ENCODE measurements around the gene MTARC1. TPM values are rescaled to one million over a fixed set of nuclear protein-coding genes. Genes with fewer than 3 reads are reported as not detected.

MTARC1 gene
- polyA plus RNA-seq, 3 donors = 18.2 to 325 (median 136) TPM

GRCh38 chr1:220797044-220797443, 10.3 kb downstream of the MTARC1 start:
- no peak overlapping the region for H3K27ac ChIP-seq (ENCODE audit: low read depth, low read length)

- H3K27ac ChIP-seq (ENCODE audit: low read depth, low read length) = no peak overlapping the region
- 95 to 96% (median 96%) methylated on average over 3 of the region's 3 CpGs for WGBS, 3 donors
These were observed 10.8 kb downstream of the MTARC1 start for GRCh38 chr1:220797553-220797952.

GRCh38 chr1:220798338-220798737, 11.6 kb downstream of the MTARC1 start:
- no peak overlapping the region for H3K27ac ChIP-seq (ENCODE audit: low read depth, low read length)
- WGBS, 3 donors = 92 to 97% (median 96%) methylated on average over 2 of the region's 2 CpGs

- no peak overlapping the region for H3K27ac ChIP-seq (ENCODE audit: low read depth, low read length)
- 87 to 90% (median 88%) methylated on average over 6 of the region's 6 CpGs for WGBS, 3 donors
These were observed 13.5 kb downstream of the MTARC1 start for GRCh38 chr1:220800262-220800661.

- 71 to 78% (median 76%) methylated on average over 10 of the region's 10 CpGs for WGBS, 3 donors
- no peak overlapping the region for H3K27ac ChIP-seq (ENCODE audit: low read depth, low read length)
These were observed 16.9 kb downstream of the MTARC1 start for GRCh38 chr1:220803401-220804201.

- H3K27ac ChIP-seq (ENCODE audit: low read depth, low read length) = no peak overlapping the region
- WGBS, 3 donors = 75 to 81% (median 80%) methylated on average over 5 of the region's 5 CpGs
These were observed 17.5 kb downstream of the MTARC1 start for GRCh38 chr1:220804202-220804586.

GRCh38 chr1:220806408-220806807, 19.7 kb downstream of the MTARC1 start:
- WGBS, 3 donors = 90 to 95% (median 94%) methylated on average over 4 of the region's 4 CpGs
- H3K27ac ChIP-seq (ENCODE audit: low read depth, low read length) = no peak overlapping the region

- no peak overlapping the region for H3K27ac ChIP-seq (ENCODE audit: low read depth, low read length)
- 78 to 95% (median 83%) methylated on average over 6 of the region's 6 CpGs for WGBS, 3 donors
These were observed 21.0 kb downstream of the MTARC1 start for GRCh38 chr1:220807726-220808125.

GRCh38 chr1:220808345-220809186, 21.9 kb downstream of the MTARC1 start:
- WGBS, 3 donors = 79 to 85% (median 83%) methylated on average over 11 of the region's 11 CpGs
- no peak overlapping the region for H3K27ac ChIP-seq (ENCODE audit: low read depth, low read length)

GRCh38 chr1:220809187-220809550, 22.5 kb downstream of the MTARC1 start:
- no peak overlapping the region for H3K27ac ChIP-seq (ENCODE audit: low read depth, low read length)
- 82 to 91% (median 88%) methylated on average over 6 of the region's 6 CpGs for WGBS, 3 donors

- 79 to 85% (median 83%) methylated on average over 8 of the region's 8 CpGs for WGBS, 3 donors
- no peak overlapping the region for H3K27ac ChIP-seq (ENCODE audit: low read depth, low read length)
These were observed 23.0 kb downstream of the MTARC1 start for GRCh38 chr1:220809704-220810103.

GRCh38 chr1:220810179-220810653, 23.5 kb downstream of the MTARC1 start:
- H3K27ac ChIP-seq (ENCODE audit: low read depth, low read length) = no peak overlapping the region
- WGBS, 3 donors = 13 to 15% (median 14%) methylated on average over 20 of the region's 20 CpGs

- no peak overlapping the region for H3K27ac ChIP-seq (ENCODE audit: low read depth, low read length)
- 70 to 92% (median 90%) methylated on average over 2 of the region's 2 CpGs for WGBS, 3 donors
These were observed 24.2 kb downstream of the MTARC1 start for GRCh38 chr1:220810963-220811362.

- 87 to 93% (median 90%) methylated on average over 5 of the region's 5 CpGs for WGBS, 3 donors
These were observed 25.0 kb downstream of the MTARC1 start for GRCh38 chr1:220811695-220812094.

GRCh38 chr1:220812308-220812707, 25.6 kb downstream of the MTARC1 start:
- no peak overlapping the region for H3K27ac ChIP-seq (ENCODE audit: low read depth, low read length)
- WGBS, 3 donors = 70 to 77% (median 71%) methylated on average over 6 of the region's 6 CpGs

More at GRCh38 chr1:220811695-220812094, 25.0 kb downstream of the MTARC1 start:
- no peak overlapping the region for H3K27ac ChIP-seq (ENCODE audit: low read depth, low read length)

GRCh38 chr1:220813013-220813412, 26.3 kb downstream of the MTARC1 start:
- WGBS, 3 donors = 78 to 92% (median 81%) methylated on average over 12 of the region's 12 CpGs

GRCh38 chr1:220815409-220815808, 28.7 kb downstream of the MTARC1 start:
- no peak overlapping the region for H3K27ac ChIP-seq (ENCODE audit: low read depth, low read length)
- 81 to 97% (median 86%) methylated on average over 2 of the region's 2 CpGs for WGBS, 3 donors

More at GRCh38 chr1:220813013-220813412, 26.3 kb downstream of the MTARC1 start:
- H3K27ac ChIP-seq (ENCODE audit: low read depth, low read length) = no peak overlapping the region

- H3K27ac ChIP-seq (ENCODE audit: low read depth, low read length) = no peak overlapping the region
- WGBS, 3 donors = 37 to 75% (median 44%) methylated on average over 1 of the region's 1 CpG
These were observed 31.2 kb downstream of the MTARC1 start for GRCh38 chr1:220817907-220818306.

- 56 to 69% (median 58%) methylated on average over 14 of the region's 14 CpGs for WGBS, 3 donors
- H3K27ac ChIP-seq (ENCODE audit: low read depth, low read length) = no peak overlapping the region
These were observed 31.9 kb downstream of the MTARC1 start for GRCh38 chr1:220818421-220819173.
